Measurements from ENCODE around the gene RIMOC1. TPM values are rescaled to one million over a fixed set of nuclear protein-coding genes. Genes with fewer than 3 reads are reported as not detected.
A peak's percentile ranks its signal among the peaks of the same experiment; 100 is the strongest.

RIMOC1 gene
- total RNA-seq, 1 experiment from 2014 or later, result 30.5 TPM

- peak; percentile 68; the same call in 1 of the 2 replicates for TF ChIP-seq TEAD1 (CRISPR knock-in tag; IDR thresholded peaks at IDR 0.05)
- peak; percentile 73; the same call in 1 of the 2 replicates for TF ChIP-seq E2F1 (CRISPR knock-in tag; IDR thresholded peaks at IDR 0.05)
- no peak for TF ChIP-seq NR1H2 (CRISPR knock-in tag; IDR thresholded peaks at IDR 0.05)
- TF ChIP-seq FOXK1 (CRISPR knock-in tag; IDR thresholded peaks at IDR 0.05), result no peak; the same call in 1 of the 2 replicates
- no peak for TF ChIP-seq AR (CRISPR knock-in tag; IDR thresholded peaks at IDR 0.05)
- TF ChIP-seq ZNF263 (CRISPR knock-in tag; IDR thresholded peaks at IDR 0.05; ENCODE audit: low read depth), result peak; percentile 26; the same call in 1 of the 2 replicates
- no peak for TF ChIP-seq SMAD3 (CRISPR knock-in tag; IDR thresholded peaks at IDR 0.05; ENCODE audit: borderline replicate concordance)
- peak; percentile 74; the same call in 1 of the 2 replicates for TF ChIP-seq HMGXB4 (CRISPR knock-in tag; IDR thresholded peaks at IDR 0.05)
- TF ChIP-seq NR3C1 (CRISPR knock-in tag; conservative IDR thresholded peaks at IDR 0.05; ENCODE audit: low read depth), result no peak
- TF ChIP-seq HMGA2 (CRISPR knock-in tag; IDR thresholded peaks at IDR 0.05), result no peak
- peak; percentile 58 for TF ChIP-seq E2F5 (CRISPR knock-in tag; IDR thresholded peaks at IDR 0.05)
- TF ChIP-seq CREM (CRISPR knock-in tag; IDR thresholded peaks at IDR 0.05), result 0 out of 2 replicates have a peak, but pooled peaks have one; percentile 24
- no peak for TF ChIP-seq ATF2 (CRISPR knock-in tag; IDR thresholded peaks at IDR 0.05; ENCODE audit: borderline replicate concordance, low read depth)
- no peak for TF ChIP-seq ATF6 (CRISPR knock-in tag; IDR thresholded peaks at IDR 0.05)
- no peak for TF ChIP-seq ZMAT4 (CRISPR knock-in tag; IDR thresholded peaks at IDR 0.05)
- peak; percentile 28; the same call in 1 of the 2 replicates for TF ChIP-seq E2F4 (CRISPR knock-in tag; IDR thresholded peaks at IDR 0.05; ENCODE audit: borderline replicate concordance, low read depth)
- TF ChIP-seq GTF2I (CRISPR knock-in tag; conservative IDR thresholded peaks at IDR 0.05), result no peak
- no peak for TF ChIP-seq ZNF281 (CRISPR knock-in tag; IDR thresholded peaks at IDR 0.05)
- TF ChIP-seq CBFB (CRISPR knock-in tag; IDR thresholded peaks at IDR 0.05; ENCODE audit: low read depth), result no peak
- TF ChIP-seq JUN (CRISPR knock-in tag; IDR thresholded peaks at IDR 0.05), result no peak; the same call in 1 of the 2 replicates
- TF ChIP-seq ATF1 (CRISPR knock-in tag; IDR thresholded peaks at IDR 0.05), result peak; percentile 19; the same call in 1 of the 2 replicates
- TF ChIP-seq ZNF423 (CRISPR knock-in tag; IDR thresholded peaks at IDR 0.05), result no peak
These were observed 34.2 kb upstream of the RIMOC1 start, which contains the start of gene OXCT1 (continued) for GRCh38 chr5:41869724-41870626.
